Fibroblast of lung (primary cell): ENCODE data around the gene STON2.

ENCODE experiments used
- CTCF ChIP-seq, 2 donors: IDR thresholded peaks in 1 of 2; conservative IDR thresholded peaks in 1 of 2; 1 replicate in 1 of 2; 2 replicates in 1 of 2; pipeline ENCODE4 v1.5.1; 2011 to 2012; ENCODE audit warnings: low read length in 2 of 2, control low read depth in 1 of 2, inconsistent platforms in 1 of 2, low read depth in 1 of 2, mild to moderate bottlenecking in 1 of 2
- EZH2 ChIP-seq: IDR thresholded peaks from 2 replicates; pipeline ENCODE4 v1.5.1; 2012; ENCODE audit warnings: low read length, control low read depth, mild to moderate bottlenecking; ENCODE audit errors: missing control alignments

- TF ChIP-seq CTCF (conservative IDR thresholded peaks at IDR 0.05 in 1 of 2, IDR thresholded peaks at IDR 0.05 in 1 of 2; ENCODE audit: low read depth in 1 of 2, low read length in 2 of 2) (no peak), EZH2 (no peak)
Measured at GRCh38 chr14:81273521-81273920, 126.6 kb downstream of the STON2 start.
